Ovary (tissue), 9 donors: ENCODE data around the gene ECM1. TPM values are rescaled to one million over a fixed set of nuclear protein-coding genes. Genes with fewer than 3 reads are reported as not detected.

Experiments used
- DNase-seq, 5 donors: peaks; one replicate each; pipeline ENCODE4 v3.0.0-alpha.2; 2019 to 2020
- H3K27ac ChIP-seq, 2 donors: fragments of 200-600 bp; one replicate each; pipeline versions ENCODE4 v1.5.1 to v1.8.0; 2019 to 2022
- H3K27me3 ChIP-seq: fragments of 200-600 bp; one replicate; pipeline ENCODE4 v1.8.0; 2022
- H3K36me3 ChIP-seq: fragments of 200-600 bp; sonication (generic); one replicate; pipeline ENCODE4 v1.5.1; 2019
- H3K4me1 ChIP-seq: one replicate; pipeline ENCODE4 v1.8.1; 2013; ENCODE audit warnings: mild to moderate bottlenecking, moderate library complexity; ENCODE audit not compliant: insufficient read depth
- H3K4me3 ChIP-seq: fragments of 200-600 bp; sonication (generic); one replicate; pipeline ENCODE4 v1.5.1; 2017
- H3K9me3 ChIP-seq, 2 donors: fragments of 200-600 bp in 1 of 2; sonication (generic) in 1 of 2; one replicate each; pipeline versions ENCODE4 v1.5.1 to v1.8.1; 2013 to 2019; ENCODE audit warnings: mild to moderate bottlenecking in 1 of 2, moderate library complexity in 1 of 2
- EP300 ChIP-seq: sonication (generic); formaldehyde crosslinking; IDR thresholded peaks from one replicate; pipeline ENCODE4 v1.6.1; 2017; ENCODE audit warnings: antibody characterized with exemption
- POLR2A ChIP-seq: fragments of 450-650 bp; IDR thresholded peaks from one replicate; pipeline ENCODE4 v1.6.1; 2017; ENCODE audit warnings: antibody characterized with exemption, mild to moderate bottlenecking, moderate library complexity
- WGBS, 3 donors: extraction: QIAGEN DNeasy Blood & Tissue Kit in 1 of 3; methylation state at CpG; one replicate each; pipeline versions ENCODE4 v1.1.5 to v1.1.7; 2013 to 2017; 5-methylcytosine and 5-hydroxymethylcytosine counted together
- intact Hi-C, 4 donors: fragments of 100-400 bp; cut with DNase I; formaldehyde crosslinking; loops; one replicate each; pipeline versions ENCODE4 v1.11.0 to v1.15.1; 2022 to 2023
- polyA plus RNA-seq, 2 donors: library from polyadenylated mRNA; stranded (reverse); fragments of 200-250 nt in 1 of 2; fragments of 350-450 nt in 1 of 2; fragmentation: Illumina TruSeq in 1 of 2; extraction: RNeasy Lipid Tissue Mini Kit (QIAGEN cat#74804) in 1 of 2; gene quantifications; one replicate each; pipeline ENCODE4 v1.2.3, GENCODE V29; 2013 to 2014
- total RNA-seq, 7 donors: library from RNA; depleted of rRNA in 2 of 7; stranded (reverse); fragments of >200 nt in 2 of 7; fragmentation: NEBNext Ultra II Directional in 3 of 7; extraction: Animal tissue kit (Norgen Biotek cat#: 25700) in 3 of 7; gene quantifications; one replicate each; pipeline versions ENCODE4 v1.1.0 to v1.2.4, GENCODE V29; 2016 to 2023
- TF ChIP-seq, protein P1 (sequence below), 3 donors: fragments of 450-650 bp in 2 of 3; fragments of 200-600 bp in 1 of 3; IDR thresholded peaks; one replicate each; pipeline versions ENCODE4 v1.5.1 to v1.8.0; 2016 to 2022; ENCODE audit warnings: antibody characterized with exemption in 3 of 3, mild to moderate bottlenecking in 1 of 3
- donor health status: DM: no; HTN: no; CAD: no; lungs with moderate emphysema.
- donor health status: DM: no; HTN: no; CAD: no.
- donor health status: Bipolar disorder and iron deficiency.
- donor health status: DM: yes; HTN: yes; CAD: no.
- donor health status: DM: no; HTN: no; CAD: no.
- donor health status: DM: yes; HTN: yes; CAD: no.

The ECM1 gene
- total and polyA plus RNA-seq, 9 donors: 1.8 to 16.7 (median 6.2) TPM

DNA sequence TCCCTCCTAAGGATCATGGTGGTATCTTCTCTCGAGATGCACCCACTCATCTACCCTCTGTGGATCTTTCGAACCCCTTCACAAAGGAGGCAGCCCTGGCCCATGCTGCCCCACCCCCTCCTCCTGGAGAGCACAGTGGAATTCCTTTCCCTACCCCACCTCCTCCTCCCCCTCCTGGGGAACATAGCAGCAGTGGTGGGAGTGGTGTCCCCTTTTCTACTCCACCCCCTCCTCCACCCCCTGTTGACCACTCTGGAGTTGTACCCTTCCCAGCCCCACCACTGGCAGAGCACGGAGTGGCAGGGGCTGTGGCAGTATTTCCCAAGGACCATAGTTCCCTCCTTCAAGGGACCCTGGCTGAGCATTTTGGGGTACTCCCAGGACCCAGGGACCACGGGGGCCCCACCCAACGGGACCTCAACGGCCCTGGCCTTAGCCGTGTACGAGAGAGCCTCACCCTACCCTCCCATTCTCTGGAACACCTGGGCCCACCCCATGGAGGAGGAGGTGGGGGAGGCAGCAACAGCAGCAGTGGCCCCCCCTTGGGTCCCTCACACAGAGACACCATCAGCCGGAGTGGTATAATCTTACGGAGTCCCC lies 35.2 kb upstream of the ECM1 start:
- Histone ChIP-seq H3K27ac (peak overlapping the region in 1 of 2 donors; percentile 56), H3K4me3 (no peak overlapping the region), H3K36me3 (no peaks in the 10 kb centered on the region), H3K9me3 (no peaks in the 10 kb centered on the region), H3K27me3 (no peaks in the 10 kb centered on the region), H3K4me1 (peaks cover 18% of the 10 kb centered on the region)
- intact Hi-C loops: loop anchor here in 1 of 4 donors (5.0 kb wide), 1 partner anchor 60 kb away; no protein-coding TSS in a partner anchor
- WGBS, 3 donors: 77 to 82% (median 78%) methylated on average over 10 of the region's 10 CpGs
- TF ChIP-seq, protein P1, sequence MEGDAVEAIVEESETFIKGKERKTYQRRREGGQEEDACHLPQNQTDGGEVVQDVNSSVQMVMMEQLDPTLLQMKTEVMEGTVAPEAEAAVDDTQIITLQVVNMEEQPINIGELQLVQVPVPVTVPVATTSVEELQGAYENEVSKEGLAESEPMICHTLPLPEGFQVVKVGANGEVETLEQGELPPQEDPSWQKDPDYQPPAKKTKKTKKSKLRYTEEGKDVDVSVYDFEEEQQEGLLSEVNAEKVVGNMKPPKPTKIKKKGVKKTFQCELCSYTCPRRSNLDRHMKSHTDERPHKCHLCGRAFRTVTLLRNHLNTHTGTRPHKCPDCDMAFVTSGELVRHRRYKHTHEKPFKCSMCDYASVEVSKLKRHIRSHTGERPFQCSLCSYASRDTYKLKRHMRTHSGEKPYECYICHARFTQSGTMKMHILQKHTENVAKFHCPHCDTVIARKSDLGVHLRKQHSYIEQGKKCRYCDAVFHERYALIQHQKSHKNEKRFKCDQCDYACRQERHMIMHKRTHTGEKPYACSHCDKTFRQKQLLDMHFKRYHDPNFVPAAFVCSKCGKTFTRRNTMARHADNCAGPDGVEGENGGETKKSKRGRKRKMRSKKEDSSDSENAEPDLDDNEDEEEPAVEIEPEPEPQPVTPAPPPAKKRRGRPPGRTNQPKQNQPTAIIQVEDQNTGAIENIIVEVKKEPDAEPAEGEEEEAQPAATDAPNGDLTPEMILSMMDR (IDR thresholded peaks at IDR 0.05): no peak
- TF ChIP-seq EP300 (no peak), POLR2A (no peak)
- DNase-seq: peak in 3 of 5 donors; percentile 30 to 45 (median 35)

- WGBS, 3 donors: 4 to 12% (median 6%) methylated on average over 4 of the region's 4 CpGs
- peak overlapping the region in 1 of 2 donors; percentile 56 for H3K27ac ChIP-seq
- intact Hi-C loops: loop anchor here in 1 of 4 donors (5.0 kb wide), 1 partner anchor 59 kb away; no protein-coding TSS in a partner anchor
- H3K36me3 ChIP-seq: no peaks in the 10 kb centered on the region
- peak; percentile 56 to 82 (median 67) for DNase-seq
- TF ChIP-seq, protein P1 (IDR thresholded peaks at IDR 0.05): no peak
- no peak for TF ChIP-seq POLR2A
- TF ChIP-seq EP300: no peak
- H3K27me3 ChIP-seq: no peaks in the 10 kb centered on the region
- no peak overlapping the region for H3K4me3 ChIP-seq
- H3K4me1 ChIP-seq: peaks cover 19% of the 10 kb centered on the region
- no peaks in the 10 kb centered on the region for H3K9me3 ChIP-seq
These were observed 34.2 kb upstream of the ECM1 start for GRCh38 chr1:150473659-150474058.

DNA sequence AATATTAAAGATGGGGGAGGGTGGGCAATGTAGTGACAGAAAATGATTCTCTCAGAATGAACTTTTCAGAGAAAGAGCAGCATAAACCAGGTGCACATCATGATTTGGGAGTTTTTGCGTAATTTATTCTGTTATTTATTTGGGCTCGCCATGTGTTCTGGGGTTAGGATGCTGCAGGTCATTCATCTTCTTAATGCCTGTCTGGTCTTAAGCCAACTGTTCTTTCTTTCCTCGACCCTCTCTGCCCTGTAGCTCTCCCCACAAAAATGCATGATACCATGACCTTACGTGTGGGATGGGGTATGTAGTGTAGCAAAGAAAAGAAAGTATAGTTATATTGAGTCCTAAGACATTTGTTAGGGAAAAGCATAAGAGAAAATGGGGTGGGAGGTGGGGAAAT lies 33.0 kb upstream of the ECM1 start:
- no peak for TF ChIP-seq EP300
- TF ChIP-seq POLR2A: no peak
- TF ChIP-seq, protein P1 (IDR thresholded peaks at IDR 0.05): no peak
- no peaks in the 10 kb centered on the region for H3K36me3 ChIP-seq
- peak overlapping the region in 1 of 2 donors; percentile 33 for H3K27ac ChIP-seq
- H3K9me3 ChIP-seq: no peaks in the 10 kb centered on the region
- no peak for DNase-seq
- 21 to 26% (median 23%) methylated on average over 4 of the region's 4 CpGs for WGBS, 3 donors
- H3K27me3 ChIP-seq: no peaks in the 10 kb centered on the region
- intact Hi-C loops: loop anchor here in 1 of 4 donors (5.0 kb wide), 1 partner anchor 57 kb away; no protein-coding TSS in a partner anchor
- no peak overlapping the region for H3K4me3 ChIP-seq
- H3K4me1 ChIP-seq: peaks cover 19% of the 10 kb centered on the region

GRCh38 chr1:150476754-150477153 lies 31.2 kb upstream of the ECM1 start:
- peak overlapping the region; percentile 10 to 14 for H3K27ac ChIP-seq
- 21 to 31% (median 31%) methylated on average over 3 of the region's 3 CpGs for WGBS, 3 donors

More at GRCh38 chr1:150476754-150477153, 31.2 kb upstream of the ECM1 start:
- Histone ChIP-seq H3K36me3 (no peaks in the 10 kb centered on the region), H3K9me3 (no peaks in the 10 kb centered on the region), H3K4me3 (no peak overlapping the region), H3K27me3 (no peaks in the 10 kb centered on the region), H3K4me1 (peaks cover 19% of the 10 kb centered on the region)
- no peak for TF ChIP-seq POLR2A
- TF ChIP-seq, protein P1 (IDR thresholded peaks at IDR 0.05): no peak
- no peak for TF ChIP-seq EP300
- DNase-seq: no peak
- intact Hi-C loops: no loop called here
